HepG2 (cell line): Measurements from ENCODE around the gene PROX2. TPM values are rescaled to one million over a fixed set of nuclear protein-coding genes. Genes with fewer than 3 reads are reported as not detected.

ENCODE experiments used
- ATAC-seq: fragments of 200-7000 bp; cut with Tn5 transposase; 3 replicates; pipeline ENCODE4 v1.9.1; 2020; ENCODE audit warnings: mild to moderate bottlenecking, moderate library complexity
- BruUV-seq: library from RNA; stranded (reverse); fragments of 400-500 nt; replicated peaks from 2 replicates; lab custom pipeline; 2021; lab: Mats Ljungman, UMichigan
- CTCF ChIA-PET: fragments of 300-600 bp; formaldehyde crosslinking; extraction: SDS; loops from one replicate; lab custom pipeline; 2021; ENCODE audit warnings: low total read pairs, inconsistent platforms, low intra/inter-chr PET ratio; lab: Yijun Ruan, JAX
- POLR2A ChIA-PET: fragments of 350-600 bp; sonication (Branson Sonifier 250); formaldehyde crosslinking; loops from one replicate; lab custom pipeline; 2020; ENCODE audit warnings: antibody characterized with exemption, inconsistent platforms; lab: Yijun Ruan, JAX
- DNase-seq: peaks from one replicate; pipeline ENCODE4 v3.0.0-alpha.2; 2015; ENCODE audit warnings: low spot score
- FAIRE-seq: peaks from 3 replicates; lab custom pipeline; 2011; peaks lifted over from hg19 to GRCh38; lab: Jason Lieb, UNC
- H2AFZ ChIP-seq: one replicate; pipeline ENCODE4 v1.6.1; 2011; ENCODE audit warnings: low read length, inconsistent platforms
- H3K27ac ChIP-seq: fragments of 300-600 bp; 3 replicates; pipeline ENCODE4 v1.8.0; 2011; ENCODE audit warnings: mixed run types, mild to moderate bottlenecking, mixed read lengths, low read length, inconsistent platforms; ENCODE audit not compliant: insufficient read depth; ENCODE audit errors: extremely low read length
- H3K27me3 ChIP-seq, 2 experiments: fragments of 200-600 bp in 1 of 2; 2 replicates in 1 of 2; 3 replicates in 1 of 2; pipeline versions ENCODE4 v1.6.0 to v1.8.0; 2011; ENCODE audit warnings: low read length in 2 of 2, mild to moderate bottlenecking in 2 of 2, moderate library complexity in 2 of 2, inconsistent platforms in 1 of 2; ENCODE audit not compliant: insufficient read depth in 2 of 2, control insufficient read depth in 1 of 2
- H3K36me3 ChIP-seq, 2 experiments: fragments of 200-600 bp in 1 of 2; replicated peaks in 1 of 2; 2 replicates in 1 of 2; 3 replicates in 1 of 2; pipeline versions ENCODE4 v1.5.1 to v1.8.0; 2011; ENCODE audit warnings: low read length in 2 of 2, inconsistent platforms in 1 of 2; ENCODE audit not compliant: insufficient read depth in 2 of 2, control insufficient read depth in 1 of 2
- H3K4me1 ChIP-seq: 2 replicates; pipeline ENCODE4 v1.5.1; 2012; ENCODE audit warnings: low read length, inconsistent platforms; ENCODE audit not compliant: insufficient read depth
- H3K4me2 ChIP-seq: 2 replicates; pipeline ENCODE4 v1.6.0; 2011; ENCODE audit warnings: low read depth, low read length, inconsistent platforms
- H3K4me3 ChIP-seq, 3 experiments: fragments of 200-600 bp in 1 of 3; sonication (generic), shearing (Covaris generic) in 1 of 3; replicated peaks in 1 of 3; 2 replicates each; pipeline ENCODE4 v1.5.1; 2011 to 2016; ENCODE audit warnings: low read length in 3 of 3, inconsistent platforms in 2 of 3, low read depth in 2 of 3, mild to moderate bottlenecking in 2 of 3, control low read depth in 1 of 3, mixed read lengths in 1 of 3; ENCODE audit not compliant: insufficient read depth in 1 of 3
- H3K79me2 ChIP-seq: one replicate; pipeline ENCODE4 v1.6.1; 2011; ENCODE audit warnings: low read length, inconsistent platforms; ENCODE audit not compliant: insufficient read depth
- H3K9ac ChIP-seq: 2 replicates; pipeline ENCODE4 v1.6.0; 2011; ENCODE audit warnings: mild to moderate bottlenecking, low read depth, low read length, inconsistent platforms; ENCODE audit not compliant: insufficient read depth
- H3K9me3 ChIP-seq: 2 replicates; pipeline ENCODE4 v1.5.1; 2012; ENCODE audit warnings: mild to moderate bottlenecking, low read length
- H4K20me1 ChIP-seq: 2 replicates; pipeline ENCODE4 v1.6.0; 2011; ENCODE audit warnings: inconsistent platforms, mild to moderate bottlenecking, low read length, moderate library complexity; ENCODE audit not compliant: insufficient read depth
- EED ChIP-seq: sonication (generic); formaldehyde crosslinking; IDR thresholded peaks from 2 replicates; pipeline ENCODE4 v1.5.0; 2020; ENCODE audit warnings: mild to moderate bottlenecking, missing genetic modification reagents
- FOXA1 ChIP-seq, 2 experiments: fragments of 450-650 bp in 1 of 2; sonication (generic) in 1 of 2; formaldehyde crosslinking in 1 of 2; IDR thresholded peaks; 2 replicates each; pipeline versions ENCODE4 v1.4.0 to v1.6.1; 2016 to 2020; ENCODE audit warnings: missing genetic modification reagents in 1 of 2
- FOXP1 ChIP-seq, 2 experiments: fragments of 450-650 bp in 1 of 2; IDR thresholded peaks; 2 replicates each; pipeline ENCODE4 v1.6.1; 2017 to 2018; ENCODE audit warnings: antibody characterized with exemption in 1 of 2
- JUNB ChIP-seq: sonication (generic); formaldehyde crosslinking; IDR thresholded peaks from 2 replicates; pipeline ENCODE4 v1.8.0; 2022; ENCODE audit warnings: missing genetic modification reagents, mild to moderate bottlenecking, borderline replicate concordance
- MAFF ChIP-seq: IDR thresholded peaks from 2 replicates; pipeline ENCODE4 v1.6.1; 2011; ENCODE audit warnings: low read depth, low read length, improper control_type of control experiment
- MAZ ChIP-seq, 2 experiments: sonication (generic) in 1 of 2; formaldehyde crosslinking in 1 of 2; IDR thresholded peaks; 2 replicates each; pipeline versions ENCODE4 v1.5.0 to v1.6.1; 2012 to 2020; ENCODE audit warnings: low read depth in 2 of 2, mild to moderate bottlenecking in 2 of 2, borderline replicate concordance in 1 of 2, improper control_type of control experiment in 1 of 2, low read length in 1 of 2, missing genetic modification reagents in 1 of 2, moderate library complexity in 1 of 2
- MBD4 ChIP-seq: IDR thresholded peaks from 2 replicates; pipeline ENCODE4 v1.6.1; 2012; ENCODE audit warnings: low read length, inconsistent platforms, borderline replicate concordance
- PAWR ChIP-seq: sonication (generic); formaldehyde crosslinking; IDR thresholded peaks from 2 replicates; pipeline ENCODE4 v1.4.0; 2020; ENCODE audit warnings: missing genetic modification reagents, mild to moderate bottlenecking, borderline replicate concordance
- SYNCRIP ChIP-seq: fragments of 200-400 bp; formaldehyde crosslinking; IDR thresholded peaks from 2 replicates; pipeline ENCODE4 v1.6.1; 2018; ENCODE audit warnings: mild to moderate bottlenecking, low read depth, low read length; ENCODE audit not compliant: insufficient read depth
- TBP ChIP-seq: sonication (generic); formaldehyde crosslinking; IDR thresholded peaks from 2 replicates; pipeline ENCODE4 v1.5.0; 2020; ENCODE audit warnings: missing genetic modification reagents
- TCF7 ChIP-seq: sonication (generic); IDR thresholded peaks from 2 replicates; pipeline ENCODE4 v1.6.1; 2016; ENCODE audit warnings: antibody characterized with exemption, low read depth
- ZNF652 ChIP-seq: IDR thresholded peaks from 2 replicates; pipeline ENCODE4 v1.6.1; 2016; ENCODE audit warnings: low read depth, borderline replicate concordance
- ZSCAN29 ChIP-seq: sonication (generic); formaldehyde crosslinking; conservative IDR thresholded peaks from 2 replicates; pipeline ENCODE4 v1.4.0; 2020; ENCODE audit warnings: mild to moderate bottlenecking, missing genetic modification reagents
- WGBS: methylation state at CpG from one replicate; pipeline ENCODE4 v1.1.6; 2017; ENCODE audit warnings: low lambda C conversion rate; 5-methylcytosine and 5-hydroxymethylcytosine counted together
- in situ Hi-C: cut with HindIII; loops from 2 replicates; pipeline ENCODE4 v1.10.0; 2017; ENCODE audit warnings: low pct_unique_long_range_greater_than_20kb; ENCODE audit not compliant: extremely low pct_ligation_motif_present
- intact Hi-C: fragments of 100-400 bp; cut with micrococcal nuclease; formaldehyde crosslinking; loops from one replicate; pipeline ENCODE4 v1.10.0; 2022; ENCODE audit not compliant: unreplicated experiment
- polyA plus RNA-seq, 8 experiments: library from polyadenylated mRNA; depleted of rRNA in 3 of 8; stranded (reverse) in 7 of 8; unstranded in 1 of 8; fragments of >200 nt; fragmentation: Illumina TruSeq in 4 of 8; extraction: Trizol in 4 of 8; gene quantifications; 2 replicates each; pipeline versions ENCODE4 v1.2.1 to v1.2.3, GENCODE V29; 2011 to 2016; ENCODE audit warnings: low read depth in 4 of 8, missing spikeins in 1 of 8, mixed read lengths in 1 of 8; ENCODE audit not compliant: insufficient read depth in 1 of 8
- total RNA-seq, 5 experiments: library from RNA; depleted of rRNA; stranded (reverse); fragments of >200 nt; fragmentation: Illumina TruSeq; extraction: Trizol; gene quantifications; 2 replicates each; pipeline ENCODE4 v1.2.3, GENCODE V29; 2016; ENCODE audit warnings: low read depth in 1 of 5

PROX2 gene
- total and polyA plus RNA-seq, 2 of the 13 experiments (the other 11 are each of a cell fraction or from before 2014, with no cell fraction given), result not detected

DNA sequence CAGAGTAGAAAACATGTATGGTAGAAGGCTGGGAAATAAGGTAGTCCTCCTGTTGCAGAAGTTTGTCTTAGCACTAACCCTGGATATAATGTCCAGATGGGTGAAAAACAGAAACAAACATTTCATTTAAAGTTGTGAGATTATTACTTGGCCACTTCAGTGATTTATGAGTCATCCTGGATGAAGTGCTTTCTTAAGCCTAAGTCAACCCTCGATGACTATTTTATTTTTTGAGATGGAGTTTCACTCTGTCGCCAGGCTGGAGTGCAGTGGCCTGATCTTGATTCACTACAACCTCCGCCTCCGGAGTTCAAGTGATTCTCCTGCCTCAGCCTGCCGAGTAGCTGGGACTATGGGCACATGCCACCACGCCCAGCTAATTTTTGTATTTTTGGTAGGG lies 15.9 kb upstream of the PROX2 start:
- CTCF ChIA-PET, result no interaction called here
- ATAC-seq, result no peak
- 100% methylated on average over 6 of the region's 6 CpGs for WGBS

DNA sequence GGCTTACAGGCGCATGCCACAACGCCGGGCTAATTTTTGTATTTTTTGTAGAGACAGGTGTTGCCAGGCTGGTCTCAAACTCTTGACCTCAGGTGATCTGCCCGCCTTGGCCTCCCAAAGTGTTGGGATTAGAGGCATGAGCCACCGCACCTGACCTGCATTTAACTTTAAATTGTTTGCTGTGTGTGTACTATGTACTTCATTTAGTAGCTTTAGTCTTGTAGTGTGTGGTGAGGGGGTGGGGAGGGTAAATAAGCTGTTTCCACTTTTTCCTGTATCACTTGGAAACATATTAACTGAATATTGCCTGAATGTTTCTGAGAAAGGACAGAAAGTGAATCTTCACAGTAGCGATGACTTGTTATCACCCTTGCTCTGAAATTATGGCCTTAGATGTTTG lies 14.3 kb upstream of the PROX2 start:
- in situ Hi-C loops (no loop called here), intact Hi-C loops (no loop called here)
- Histone ChIP-seq H3K9ac (no peak overlapping the region), H2AFZ (no peak overlapping the region), H3K27me3 (no peaks in the 10 kb centered on the region), H3K79me2 (peaks cover 37% of the 10 kb centered on the region), H3K36me3 (peaks cover 21 to 59% of the 10 kb centered on the region in 2 experiments), H3K4me2 (no peak overlapping the region), H4K20me1 (peaks cover 9% of the 10 kb centered on the region; the same call in 1 of the 2 replicates), H3K27ac (no peak overlapping the region), H3K9me3 (no peaks in the 10 kb centered on the region), H3K4me3 (no peak overlapping the region), H3K4me1 (peaks cover 46% of the 10 kb centered on the region)
- 0 out of 3 replicates have a peak, but pooled peaks have one; percentile 34 for ATAC-seq
- ChIA-PET POLR2A (no interaction called here), CTCF (no interaction called here)
- no TSS peak for BruUV-seq
- DNase-seq, result no peak
- FAIRE-seq, result no peak
- WGBS, result 91% methylated on average over 6 of the region's 6 CpGs
- no peak for TF ChIP-seq TCF7
- no peak for TF ChIP-seq JUNB (CRISPR knock-in tag)
- peak; percentile 30; the same call in 1 of the 2 replicates for TF ChIP-seq ZNF652 (CRISPR knock-in tag)
- no peak for TF ChIP-seq FOXP1 (IDR thresholded peaks at IDR 0.05)
- peak; percentile 37; the same call in 1 of the 2 replicates for TF ChIP-seq FOXP1 (CRISPR knock-in tag; IDR thresholded peaks at IDR 0.05)
- TF ChIP-seq FOXA1 (IDR thresholded peaks at IDR 0.05), result no peak
- TF ChIP-seq FOXA1 (CRISPR knock-in tag; IDR thresholded peaks at IDR 0.05), result no peak

More for the DNA sequence above, 15.9 kb upstream of the PROX2 start:
- Histone ChIP-seq H3K27ac (no peak overlapping the region), H3K4me1 (peaks cover 47% of the 10 kb centered on the region), H3K4me2 (no peak overlapping the region), H3K79me2 (peaks cover 21% of the 10 kb centered on the region), H2AFZ (no peak overlapping the region), H3K4me3 (no peak overlapping the region), H4K20me1 (0 out of 2 replicates have a peak, but pooled peaks cover 3% of the 10 kb centered on the region), H3K9ac (no peak overlapping the region), H3K36me3 (peaks cover 30 to 73% of the 10 kb centered on the region in 2 experiments), H3K9me3 (no peaks in the 10 kb centered on the region), H3K27me3 (no peaks in the 10 kb centered on the region)
- in situ Hi-C loops, result no loop called here
- DNase-seq (no peak), FAIRE-seq (no peak)
- no TSS peak for BruUV-seq
- POLR2A ChIA-PET, result no interaction called here
- intact Hi-C loops, result no loop called here
- no peak for TF ChIP-seq TBP
- no peak for TF ChIP-seq MBD4
- TF ChIP-seq ZSCAN29 (CRISPR knock-in tag), result no peak
- TF ChIP-seq SYNCRIP, result no peak
- TF ChIP-seq EED (CRISPR knock-in tag), result no peak
- TF ChIP-seq MAZ (IDR thresholded peaks at IDR 0.05; ENCODE audit: borderline replicate concordance, low read depth, low read length), result no peak
- TF ChIP-seq MAZ (CRISPR knock-in tag; IDR thresholded peaks at IDR 0.05; ENCODE audit: low read depth), result no peak
- TF ChIP-seq MAFF, result no peak
- no peak for TF ChIP-seq PAWR (CRISPR knock-in tag)
